HepG2 (cell line): Measurements from ENCODE around the gene DNAJC11. TPM values are rescaled to one million over a fixed set of nuclear protein-coding genes. Genes with fewer than 3 reads are reported as not detected.

Experiments
- GATAD1 ChIP-seq: IDR thresholded peaks from 2 replicates; pipeline ENCODE4 v1.6.1; 2016; ENCODE audit warnings: missing genetic modification reagents, missing compliant biosample characterization
- HNRNPH1 ChIP-seq: fragments of 200-400 bp; formaldehyde crosslinking; optimal IDR thresholded peaks from 2 replicates; pipeline ENCODE3; 2017; ENCODE audit warnings: mild to moderate bottlenecking, low read depth, low read length
- MED13 ChIP-seq: sonication (generic); formaldehyde crosslinking; IDR thresholded peaks from 2 replicates; pipeline ENCODE4 v1.5.0; 2020; ENCODE audit warnings: missing genetic modification reagents
- NCOA5 ChIP-seq: sonication (generic); formaldehyde crosslinking; IDR thresholded peaks from 2 replicates; pipeline ENCODE4 v1.4.0; 2020; ENCODE audit warnings: missing genetic modification reagents
- SALL1 ChIP-seq: sonication (generic); formaldehyde crosslinking; IDR thresholded peaks from 2 replicates; pipeline ENCODE4 v1.8.0; 2022; ENCODE audit warnings: mild to moderate bottlenecking, missing genetic modification reagents
- SAP130 ChIP-seq: IDR thresholded peaks from 2 replicates; pipeline ENCODE4 v1.6.1; 2016; ENCODE audit warnings: low read depth
- SP2 ChIP-seq: sonication (generic); formaldehyde crosslinking; IDR thresholded peaks from 2 replicates; pipeline ENCODE4 v1.5.1; 2020; ENCODE audit warnings: mild to moderate bottlenecking, missing genetic modification reagents
- SSRP1 ChIP-seq: IDR thresholded peaks from 2 replicates; pipeline ENCODE4 v1.6.1; 2016; ENCODE audit warnings: control low read depth
- STAT5B ChIP-seq: sonication (generic); formaldehyde crosslinking; IDR thresholded peaks from 2 replicates; pipeline ENCODE4 v1.4.0; 2020; ENCODE audit warnings: missing genetic modification reagents
- TCF7 ChIP-seq: sonication (generic); IDR thresholded peaks from 2 replicates; pipeline ENCODE4 v1.6.1; 2016; ENCODE audit warnings: antibody characterized with exemption, low read depth
- THAP9 ChIP-seq: sonication (generic); formaldehyde crosslinking; IDR thresholded peaks from 2 replicates; pipeline ENCODE4; 2020; ENCODE audit warnings: missing genetic modification reagents, mild to moderate bottlenecking, borderline replicate concordance
- ZBTB34 ChIP-seq: sonication (generic); formaldehyde crosslinking; IDR thresholded peaks from 2 replicates; pipeline ENCODE4 v1.8.0; 2022; ENCODE audit warnings: mild to moderate bottlenecking, missing genetic modification reagents
- ZEB1 ChIP-seq: IDR thresholded peaks from 2 replicates; pipeline ENCODE4 v1.6.1; 2012; ENCODE audit warnings: mild to moderate bottlenecking, low read depth, inconsistent platforms; ENCODE audit not compliant: insufficient replicate concordance
- ZFP36L1 ChIP-seq: sonication (generic); formaldehyde crosslinking; IDR thresholded peaks from 2 replicates; pipeline ENCODE4 v1.8.0; 2022; ENCODE audit warnings: mild to moderate bottlenecking, missing genetic modification reagents, moderate library complexity
- ZNF253 ChIP-seq: sonication (generic); formaldehyde crosslinking; IDR thresholded peaks from 2 replicates; pipeline ENCODE4 v1.8.0; 2022; ENCODE audit warnings: mild to moderate bottlenecking, missing genetic modification reagents, borderline replicate concordance
- ZNF282 ChIP-seq: fragments of 450-650 bp; IDR thresholded peaks from 2 replicates; pipeline ENCODE4 v1.6.1; 2018; ENCODE audit not compliant: partially characterized antibody
- ZNF503 ChIP-seq: sonication (generic); formaldehyde crosslinking; IDR thresholded peaks from 2 replicates; pipeline ENCODE4 v1.4.0; 2020; ENCODE audit warnings: missing genetic modification reagents
- ZNF550 ChIP-seq: sonication (generic); formaldehyde crosslinking; IDR thresholded peaks from 2 replicates; pipeline ENCODE4 v1.4.0; 2020; ENCODE audit warnings: mild to moderate bottlenecking, missing genetic modification reagents, borderline replicate concordance
- ZNF557 ChIP-seq: sonication (generic); formaldehyde crosslinking; IDR thresholded peaks from 2 replicates; pipeline ENCODE4 v1.4.0; 2020; ENCODE audit warnings: missing genetic modification reagents
- ZNF746 ChIP-seq: sonication (generic); formaldehyde crosslinking; IDR thresholded peaks from 2 replicates; pipeline ENCODE4 v1.8.0; 2022; ENCODE audit warnings: mild to moderate bottlenecking, missing genetic modification reagents
- polyA plus RNA-seq, 8 experiments: library from polyadenylated mRNA; depleted of rRNA in 3 of 8; stranded (reverse) in 7 of 8; unstranded in 1 of 8; fragments of >200 nt; fragmentation: Illumina TruSeq in 4 of 8; extraction: Trizol in 4 of 8; gene quantifications; 2 replicates each; pipeline versions ENCODE4 v1.2.1 to v1.2.3, GENCODE V29; 2011 to 2016; ENCODE audit warnings: low read depth in 4 of 8, missing spikeins in 1 of 8, mixed read lengths in 1 of 8; ENCODE audit not compliant: insufficient read depth in 1 of 8
- total RNA-seq, 5 experiments: library from RNA; depleted of rRNA; stranded (reverse); fragments of >200 nt; fragmentation: Illumina TruSeq; extraction: Trizol; gene quantifications; 2 replicates each; pipeline ENCODE4 v1.2.3, GENCODE V29; 2016; ENCODE audit warnings: low read depth in 1 of 5
- TF ChIP-seq, protein P1 (sequence below): sonication (generic); formaldehyde crosslinking; IDR thresholded peaks from 2 replicates; pipeline ENCODE4 v1.8.1; 2023; ENCODE audit warnings: missing genetic modification reagents, inconsistent platforms, borderline replicate concordance
- TF ChIP-seq, protein P2 (sequence below): sonication (generic); formaldehyde crosslinking; IDR thresholded peaks from 2 replicates; pipeline ENCODE4 v1.5.0; 2020; ENCODE audit warnings: missing genetic modification reagents
- TF ChIP-seq, protein P3 (sequence below): IDR thresholded peaks from 2 replicates; pipeline ENCODE4 v1.6.1; 2016

The DNAJC11 gene
- total and polyA plus RNA-seq, 2 of the 13 experiments (the other 11 are each of a cell fraction or from before 2014, with no cell fraction given) = 25.1 to 47.6 TPM

DNA sequence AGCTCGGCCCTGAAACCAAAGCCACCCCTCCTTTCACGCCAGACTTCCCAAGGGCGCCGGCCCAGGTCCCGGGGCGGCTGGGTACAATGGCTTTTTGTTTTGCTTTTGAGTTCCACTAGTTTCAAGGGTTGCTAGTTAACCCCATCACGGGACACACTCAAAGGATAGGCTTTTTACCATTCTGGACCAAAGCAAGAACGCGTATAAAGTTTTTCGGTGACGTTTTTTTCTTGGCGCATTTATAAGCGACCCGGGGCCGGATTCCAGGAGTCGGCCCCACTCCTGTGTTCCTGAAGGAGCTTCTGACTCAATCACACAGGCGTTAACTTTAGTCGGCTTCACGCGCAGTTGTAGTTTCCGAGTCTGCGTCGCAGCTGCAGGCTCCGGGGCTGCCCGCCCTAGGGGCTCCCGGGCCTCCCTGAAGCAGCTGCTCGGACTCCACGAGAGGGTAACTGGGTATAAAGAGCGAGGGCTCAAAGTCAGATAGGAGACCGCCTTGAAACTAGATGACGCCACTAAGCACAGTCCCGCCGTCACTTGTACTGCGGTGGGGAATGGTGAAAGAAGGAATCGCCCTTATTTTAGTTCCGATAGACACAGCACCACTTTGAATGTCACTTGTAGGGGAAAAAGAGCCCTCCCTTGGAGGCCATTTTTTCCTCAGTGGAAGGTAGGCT, 98.2 kb downstream of the DNAJC11 start (continued):
- TF ChIP-seq THAP9 (CRISPR knock-in tag) = 0 out of 2 replicates have a peak, but pooled peaks have one; percentile 23
- no peak for TF ChIP-seq ZNF282
- 0 out of 2 replicates have a peak, but pooled peaks have one; percentile 22 for TF ChIP-seq ZBTB34
- TF ChIP-seq SSRP1 (CRISPR knock-in tag) = no peak
- 0 out of 2 replicates have a peak, but pooled peaks have one; percentile 2 for TF ChIP-seq GATAD1 (CRISPR knock-in tag)
- TF ChIP-seq, protein P1, sequence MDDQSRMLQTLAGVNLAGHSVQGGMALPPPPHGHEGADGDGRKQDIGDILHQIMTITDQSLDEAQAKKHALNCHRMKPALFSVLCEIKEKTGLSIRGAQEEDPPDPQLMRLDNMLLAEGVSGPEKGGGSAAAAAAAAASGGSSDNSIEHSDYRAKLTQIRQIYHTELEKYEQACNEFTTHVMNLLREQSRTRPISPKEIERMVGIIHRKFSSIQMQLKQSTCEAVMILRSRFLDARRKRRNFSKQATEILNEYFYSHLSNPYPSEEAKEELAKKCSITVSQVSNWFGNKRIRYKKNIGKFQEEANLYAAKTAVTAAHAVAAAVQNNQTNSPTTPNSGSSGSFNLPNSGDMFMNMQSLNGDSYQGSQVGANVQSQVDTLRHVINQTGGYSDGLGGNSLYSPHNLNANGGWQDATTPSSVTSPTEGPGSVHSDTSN = no peak
- TF ChIP-seq, protein P2, sequence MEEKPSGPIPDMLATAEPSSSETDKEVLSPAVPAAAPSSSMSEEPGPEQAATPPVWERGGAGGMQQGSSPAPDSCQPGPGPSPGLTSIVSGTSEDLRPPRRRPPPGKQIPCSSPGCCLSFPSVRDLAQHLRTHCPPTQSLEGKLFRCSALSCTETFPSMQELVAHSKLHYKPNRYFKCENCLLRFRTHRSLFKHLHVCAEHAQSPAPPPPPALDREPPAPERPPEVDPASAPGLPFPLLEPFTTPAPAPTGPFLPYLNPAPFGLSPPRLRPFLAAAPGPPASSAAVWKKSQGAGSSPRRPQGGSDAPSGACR (CRISPR knock-in tag) = no peak
- TF ChIP-seq SAP130 (CRISPR knock-in tag) = no peak
- no peak for TF ChIP-seq ZNF550
- TF ChIP-seq ZNF253 = no peak
- no peak for TF ChIP-seq ZNF503 (CRISPR knock-in tag)
- 0 out of 2 replicates have a peak, but pooled peaks have one; percentile 24 for TF ChIP-seq ZFP36L1
- no peak for TF ChIP-seq SALL1
- TF ChIP-seq STAT5B (CRISPR knock-in tag) = no peak
- TF ChIP-seq ZNF557 (CRISPR knock-in tag) = no peak
- TF ChIP-seq ZEB1 = no peak
- no peak for TF ChIP-seq MED13 (CRISPR knock-in tag)
- TF ChIP-seq, protein P3, sequence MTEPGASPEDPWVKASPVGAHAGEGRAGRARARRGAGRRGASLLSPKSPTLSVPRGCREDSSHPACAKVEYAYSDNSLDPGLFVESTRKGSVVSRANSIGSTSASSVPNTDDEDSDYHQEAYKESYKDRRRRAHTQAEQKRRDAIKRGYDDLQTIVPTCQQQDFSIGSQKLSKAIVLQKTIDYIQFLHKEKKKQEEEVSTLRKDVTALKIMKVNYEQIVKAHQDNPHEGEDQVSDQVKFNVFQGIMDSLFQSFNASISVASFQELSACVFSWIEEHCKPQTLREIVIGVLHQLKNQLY (CRISPR knock-in tag) = no peak
- no peak; the same call in 1 of the 2 replicates for TF ChIP-seq ZNF746
- no peak for TF ChIP-seq NCOA5
- no peak for TF ChIP-seq TCF7
- no peak for TF ChIP-seq HNRNPH1
- no peak for TF ChIP-seq SP2 (CRISPR knock-in tag)
